ENCODE results near the gene KRTAP19-8.

KRTAP19-8 gene, protein sequence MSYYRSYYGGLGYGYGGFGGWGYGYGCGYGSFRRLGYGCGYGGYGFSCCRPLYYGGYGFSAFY

DNA sequence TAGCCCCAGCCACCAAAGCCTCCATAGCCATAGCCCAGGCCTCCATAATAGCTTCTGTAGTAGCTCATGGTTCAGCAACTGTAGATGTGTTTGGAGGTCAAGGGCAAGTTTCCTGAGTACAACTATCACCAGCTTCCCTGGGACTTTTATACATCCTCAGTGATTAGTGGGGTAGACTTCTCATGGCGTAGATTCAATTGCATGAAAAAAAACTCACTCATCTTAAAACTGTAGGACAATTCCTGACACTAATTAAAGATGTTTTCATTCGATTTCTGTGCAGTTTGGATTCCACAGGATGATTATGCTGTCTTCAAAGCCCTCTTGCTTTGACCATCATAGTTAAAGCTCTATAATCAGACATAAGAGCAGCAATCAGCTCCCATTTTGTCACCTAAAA lies at the start of gene KRTAP19-8:
KRTAP19-8 (minus strand) TSS at position 101 of the 400 bp plus-strand sequence; CDS start at position 68, 33 bp downstream.
- no peak for DNase-seq (ENCODE audit: low read depth in 2 of 2)

DNA sequence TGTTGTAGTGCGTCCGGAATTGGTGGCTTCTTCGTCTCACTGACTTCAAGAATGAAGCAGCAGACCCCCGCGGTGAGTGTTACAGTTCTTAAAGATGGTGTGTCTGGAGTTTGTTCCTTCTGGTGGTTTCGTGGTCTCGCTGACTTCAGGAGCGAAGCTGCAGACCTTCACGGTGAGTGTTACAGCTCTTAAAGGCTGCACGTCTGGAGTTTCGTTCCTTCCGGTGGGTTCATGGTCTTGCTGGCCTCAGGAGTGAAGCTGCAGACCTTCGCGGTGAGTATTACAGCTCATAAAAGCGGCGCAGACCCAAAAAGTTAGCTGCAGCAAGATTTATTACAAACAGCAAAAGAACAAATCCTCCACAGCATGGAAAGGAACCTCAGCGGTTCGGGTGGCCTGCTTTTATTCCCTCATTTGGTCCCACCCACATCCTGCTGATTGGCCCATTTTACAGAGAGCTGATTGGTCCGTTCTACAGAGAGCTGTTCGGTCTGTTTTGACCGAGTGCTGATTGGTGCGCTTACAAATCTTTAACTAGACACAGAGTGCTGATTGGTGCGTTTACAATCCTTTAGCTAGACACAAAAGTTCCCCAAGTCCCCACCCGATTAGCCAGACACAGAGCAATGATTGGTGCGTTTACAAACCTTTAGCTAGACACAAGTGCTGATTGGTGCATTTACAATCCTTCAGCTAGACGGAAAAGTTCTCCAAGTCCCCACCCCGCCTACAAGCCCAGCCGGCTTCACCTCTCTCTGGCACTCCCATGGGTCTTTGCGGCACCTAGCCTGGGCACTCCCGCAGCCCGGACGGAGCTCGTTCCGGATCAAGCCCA lies 49.6 kb upstream of the KRTAP19-8 start:
- no peak for DNase-seq (ENCODE audit: low read depth in 2 of 2)

GRCh38 chr21:31084689-31085088 lies 46.4 kb upstream of the KRTAP19-8 start:
- no peak for DNase-seq (ENCODE audit: low read depth in 2 of 2)

GRCh38 chr21:31078796-31079195 lies 40.5 kb upstream of the KRTAP19-8 start:
- DNase-seq (ENCODE audit: low read depth in 2 of 2) = no peak

DNA sequence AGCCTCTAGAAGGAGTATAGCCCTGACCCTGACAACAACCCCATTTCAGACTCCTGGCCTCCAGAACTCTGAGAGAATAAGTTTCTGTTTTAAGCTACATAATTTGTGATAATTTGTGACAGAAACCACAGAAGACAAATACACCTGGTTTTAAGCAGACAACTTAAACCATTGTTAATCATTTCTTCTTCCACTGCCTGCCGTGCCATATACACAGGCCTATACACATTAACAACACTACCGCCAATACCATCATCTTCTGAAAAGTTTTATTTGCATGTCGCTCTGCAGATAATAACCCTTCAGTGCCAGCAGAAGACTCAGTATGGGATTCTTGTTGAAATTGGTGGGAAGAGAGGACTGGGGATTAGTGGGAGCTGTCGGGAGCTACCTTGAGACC lies 39.9 kb upstream of the KRTAP19-8 start:
- DNase-seq (ENCODE audit: low read depth in 2 of 2) = no peak

GRCh38 chr21:31075848-31076247 lies 37.6 kb upstream of the KRTAP19-8 start:
- DNase-seq (ENCODE audit: low read depth in 2 of 2) = no peak

- DNase-seq (ENCODE audit: low read depth in 2 of 2) = no peak
Measured at GRCh38 chr21:31072533-31072932, 34.3 kb upstream of the KRTAP19-8 start.

DNA sequence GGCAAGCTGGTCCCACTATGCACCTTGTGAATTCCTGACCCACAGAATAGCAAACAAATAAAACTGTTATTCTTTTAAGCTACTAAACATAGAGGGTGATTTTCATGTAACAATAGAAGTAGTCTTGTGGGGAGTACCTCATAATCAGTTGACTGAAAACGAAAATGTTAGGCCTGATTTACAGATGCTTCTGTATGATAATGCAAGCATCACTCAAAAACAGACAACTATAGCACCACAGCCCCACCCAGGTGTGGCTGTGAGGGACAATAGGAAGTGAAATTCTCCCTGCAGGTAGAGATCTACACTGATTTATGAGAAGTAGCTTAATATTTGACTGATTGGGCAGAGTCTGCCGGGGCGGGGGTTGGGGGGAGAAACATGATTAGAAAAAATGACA lies 26.5 kb upstream of the KRTAP19-8 start:
- no peak for DNase-seq (ENCODE audit: low read depth in 2 of 2)

DNA sequence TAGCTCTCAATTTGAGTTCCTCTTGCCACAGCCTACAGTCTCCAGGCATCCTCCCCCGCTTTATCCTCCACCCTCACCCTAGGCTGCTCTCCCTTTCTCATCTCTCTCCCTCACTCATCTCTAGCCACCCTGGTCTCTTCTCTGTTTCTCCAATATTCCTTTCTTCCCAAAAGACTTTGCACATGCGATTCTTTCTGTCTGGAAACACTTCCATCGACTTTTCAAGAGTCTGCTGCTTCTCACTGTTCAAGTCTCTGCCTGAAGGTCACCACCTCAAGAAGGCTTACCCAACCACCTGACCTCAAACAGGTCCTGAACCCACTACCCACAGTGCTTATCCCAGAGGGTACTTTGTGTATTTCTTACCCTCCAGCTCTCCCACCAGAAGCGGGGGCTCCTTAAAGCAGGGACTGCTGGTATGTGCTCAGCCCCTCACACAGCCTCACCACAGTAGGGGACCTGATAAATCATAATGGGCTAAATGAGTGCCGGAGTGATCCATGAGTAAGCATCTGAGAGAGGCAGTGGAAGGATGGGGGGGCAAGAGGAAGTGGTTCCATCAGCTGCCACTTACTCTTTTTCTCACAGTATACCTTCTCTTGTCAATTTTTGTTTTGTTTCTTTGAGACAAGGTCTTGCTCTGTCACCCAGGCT lies 14.3 kb upstream of the KRTAP19-8 start:
- no peak for DNase-seq (ENCODE audit: low read depth in 2 of 2)

- no peak for DNase-seq (ENCODE audit: low read depth in 2 of 2)
Measured at GRCh38 chr21:31050577-31051157, 12.4 kb upstream of the KRTAP19-8 start.

DNA sequence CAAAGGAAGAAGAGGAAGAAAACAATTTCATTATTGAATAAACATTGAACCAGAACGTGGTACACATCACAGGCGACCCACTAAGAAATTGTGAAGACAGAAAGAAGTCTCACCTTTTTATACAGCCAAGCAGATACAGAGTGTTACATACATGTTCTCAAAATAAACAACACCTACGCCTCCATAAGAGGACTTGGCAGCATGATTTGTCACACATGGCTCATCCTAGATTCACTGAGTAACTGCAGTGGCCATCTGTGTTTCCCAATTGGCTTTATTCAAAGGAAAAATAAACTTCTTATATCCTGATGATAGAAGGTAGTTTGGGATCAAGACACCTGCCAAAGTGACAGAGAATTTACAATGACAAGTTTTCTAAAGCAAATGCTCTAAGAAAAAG lies 7.6 kb upstream of the KRTAP19-8 start:
- no peak for DNase-seq (ENCODE audit: low read depth in 2 of 2)

DNA sequence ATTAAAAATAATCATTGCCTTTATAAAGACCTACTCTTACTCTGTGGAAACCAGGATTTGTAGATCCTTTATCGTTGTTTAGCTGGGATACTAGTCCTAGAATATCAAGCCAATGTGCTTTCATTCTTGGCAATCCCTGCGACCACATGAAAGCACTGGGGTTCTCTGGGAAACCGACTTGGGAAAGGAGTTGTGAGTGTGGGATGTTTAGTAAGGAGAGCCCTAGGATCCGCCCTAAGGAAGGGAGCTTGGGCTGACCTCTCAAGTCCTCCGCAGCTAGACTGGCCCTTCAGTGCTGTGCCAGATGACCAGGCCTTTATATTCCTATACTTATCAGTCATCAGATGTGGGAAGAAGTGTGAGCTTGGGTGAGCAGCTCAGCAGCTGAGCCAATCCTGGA lies 5.2 kb upstream of the KRTAP19-8 start:
- DNase-seq (ENCODE audit: low read depth in 2 of 2) = no peak

- no peak for DNase-seq (ENCODE audit: low read depth in 2 of 2)
Measured at GRCh38 chr21:31042080-31042464, 3.8 kb upstream of the KRTAP19-8 start.

DNA sequence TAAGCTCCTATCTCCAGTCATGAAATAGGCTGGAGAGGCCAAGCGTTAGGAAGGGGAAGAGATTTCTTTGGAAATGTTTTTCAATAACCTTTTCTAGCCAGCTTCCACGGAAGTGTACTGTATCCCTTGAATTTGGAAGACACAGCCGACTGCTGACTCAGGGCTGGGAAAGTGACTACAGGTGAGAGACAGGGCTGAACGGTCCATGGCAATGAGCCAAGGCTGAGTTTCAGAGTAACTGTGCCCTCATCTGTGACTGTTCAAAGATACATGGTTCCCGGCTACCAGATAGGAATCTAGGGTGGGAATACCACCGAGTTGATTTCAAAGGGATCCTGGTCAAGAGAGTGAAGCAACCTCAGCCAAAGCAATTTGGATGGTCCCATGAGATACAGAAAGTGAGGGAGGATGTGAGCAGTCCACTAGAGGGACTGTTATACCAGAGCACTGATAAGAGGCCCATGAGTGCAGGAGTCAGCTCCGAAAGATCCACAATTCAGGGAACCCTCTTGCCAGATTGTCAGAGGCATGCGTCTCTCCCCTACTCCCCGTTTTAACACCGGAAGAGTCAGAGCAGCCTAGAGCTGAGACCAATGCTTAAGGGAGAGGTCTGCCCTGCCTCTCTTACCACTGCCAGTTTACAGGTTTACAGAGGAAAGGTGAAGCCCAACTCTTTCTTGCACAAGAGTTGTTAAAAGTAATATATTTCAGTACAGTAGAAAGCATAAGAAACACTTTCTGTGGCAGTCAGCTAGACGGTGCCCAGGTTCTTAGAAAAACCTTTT lies 3.2 kb upstream of the KRTAP19-8 start:
- DNase-seq (ENCODE audit: low read depth in 2 of 2) = no peak

DNA sequence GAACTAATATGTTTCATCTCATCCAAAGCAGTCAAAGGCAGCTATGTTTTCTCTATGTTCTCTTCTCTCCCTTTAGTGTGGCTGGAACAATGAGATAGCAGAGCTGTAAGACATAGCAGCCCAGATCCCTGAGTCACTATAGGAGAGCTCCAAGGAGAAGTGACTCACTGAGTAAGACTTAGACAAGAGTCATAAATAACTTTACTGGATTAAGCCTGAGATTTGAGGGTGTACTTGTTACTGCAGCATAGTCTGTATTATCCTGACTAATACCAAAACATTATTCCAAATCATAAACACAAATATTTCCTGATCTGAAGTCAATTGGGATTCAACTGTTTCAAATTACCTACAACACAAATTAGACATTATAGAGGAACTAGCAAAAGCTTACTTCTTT lies 3.9 kb downstream of the KRTAP19-8 start:
- no peak for DNase-seq (ENCODE audit: low read depth in 2 of 2)

- no peak for DNase-seq (ENCODE audit: low read depth in 2 of 2)
Measured at GRCh38 chr21:31030367-31031106, 7.7 kb downstream of the KRTAP19-8 start.

DNA sequence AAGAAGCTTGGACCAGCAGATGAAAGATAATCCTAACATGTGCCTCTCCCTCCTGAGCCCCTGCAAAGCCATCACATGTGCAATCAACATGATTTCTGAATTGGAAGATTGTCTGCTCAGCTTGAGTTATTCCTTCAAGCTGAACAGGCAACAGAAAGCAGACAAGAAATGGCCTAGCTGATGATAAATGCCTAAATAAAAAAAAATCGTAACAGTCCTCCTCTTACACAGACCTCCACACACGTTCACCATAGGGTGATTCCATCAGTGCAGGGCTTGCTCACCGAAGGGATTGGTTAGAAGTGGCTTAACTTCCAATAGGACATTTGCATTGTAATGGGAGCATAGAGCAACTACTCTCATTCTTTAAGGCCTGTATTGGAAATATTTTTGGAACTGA lies 14.6 kb downstream of the KRTAP19-8 start:
- DNase-seq (ENCODE audit: low read depth in 2 of 2) = no peak

- DNase-seq (ENCODE audit: low read depth in 2 of 2) = no peak
Measured at GRCh38 chr21:31022306-31022705, 16.0 kb downstream of the KRTAP19-8 start.

GRCh38 chr21:31018232-31018631 lies 20.0 kb downstream of the KRTAP19-8 start:
- DNase-seq (ENCODE audit: low read depth in 2 of 2) = no peak

DNA sequence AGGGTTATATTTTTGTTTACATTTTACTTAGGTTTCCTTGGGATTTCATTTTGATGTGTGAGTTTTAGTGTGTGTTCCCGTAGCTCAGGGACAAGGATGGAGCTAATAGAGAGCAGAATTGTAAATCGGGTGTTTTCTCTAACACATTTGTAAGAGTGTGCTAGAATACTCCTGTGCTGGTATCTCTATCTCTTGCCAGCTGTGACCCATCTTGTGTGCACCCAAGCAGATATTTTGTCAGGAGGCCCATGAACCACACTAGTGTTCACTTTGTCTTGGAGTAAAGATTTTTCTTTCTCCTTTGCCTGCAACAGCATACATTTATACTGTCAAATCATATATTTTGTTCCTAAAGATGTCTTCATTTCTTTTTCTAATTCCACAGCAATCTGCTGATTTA lies 23.4 kb downstream of the KRTAP19-8 start:
- DNase-seq (ENCODE audit: low read depth in 2 of 2) = no peak

Data from activated CD4-positive, alpha-beta T cell treated with anti-CD3 and anti-CD28 coated beads for 24 hours (primary cell).